Smooth muscle cell of the pulmonary artery (primary cell): Measurements from ENCODE around the gene BCAT1. TPM values are rescaled to one million over a fixed set of nuclear protein-coding genes. Genes with fewer than 3 reads are reported as not detected.

Experiments
- total RNA-seq: library from RNA; depleted of rRNA; stranded (reverse); fragments of >200 nt; gene quantifications from 2 replicates; pipeline ENCODE4 v1.2.3, GENCODE V29; 2014

Gene BCAT1, protein sequence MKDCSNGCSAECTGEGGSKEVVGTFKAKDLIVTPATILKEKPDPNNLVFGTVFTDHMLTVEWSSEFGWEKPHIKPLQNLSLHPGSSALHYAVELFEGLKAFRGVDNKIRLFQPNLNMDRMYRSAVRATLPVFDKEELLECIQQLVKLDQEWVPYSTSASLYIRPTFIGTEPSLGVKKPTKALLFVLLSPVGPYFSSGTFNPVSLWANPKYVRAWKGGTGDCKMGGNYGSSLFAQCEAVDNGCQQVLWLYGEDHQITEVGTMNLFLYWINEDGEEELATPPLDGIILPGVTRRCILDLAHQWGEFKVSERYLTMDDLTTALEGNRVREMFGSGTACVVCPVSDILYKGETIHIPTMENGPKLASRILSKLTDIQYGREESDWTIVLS
- 186 and 363 TPM in 2 replicates for total RNA-seq

DNA sequence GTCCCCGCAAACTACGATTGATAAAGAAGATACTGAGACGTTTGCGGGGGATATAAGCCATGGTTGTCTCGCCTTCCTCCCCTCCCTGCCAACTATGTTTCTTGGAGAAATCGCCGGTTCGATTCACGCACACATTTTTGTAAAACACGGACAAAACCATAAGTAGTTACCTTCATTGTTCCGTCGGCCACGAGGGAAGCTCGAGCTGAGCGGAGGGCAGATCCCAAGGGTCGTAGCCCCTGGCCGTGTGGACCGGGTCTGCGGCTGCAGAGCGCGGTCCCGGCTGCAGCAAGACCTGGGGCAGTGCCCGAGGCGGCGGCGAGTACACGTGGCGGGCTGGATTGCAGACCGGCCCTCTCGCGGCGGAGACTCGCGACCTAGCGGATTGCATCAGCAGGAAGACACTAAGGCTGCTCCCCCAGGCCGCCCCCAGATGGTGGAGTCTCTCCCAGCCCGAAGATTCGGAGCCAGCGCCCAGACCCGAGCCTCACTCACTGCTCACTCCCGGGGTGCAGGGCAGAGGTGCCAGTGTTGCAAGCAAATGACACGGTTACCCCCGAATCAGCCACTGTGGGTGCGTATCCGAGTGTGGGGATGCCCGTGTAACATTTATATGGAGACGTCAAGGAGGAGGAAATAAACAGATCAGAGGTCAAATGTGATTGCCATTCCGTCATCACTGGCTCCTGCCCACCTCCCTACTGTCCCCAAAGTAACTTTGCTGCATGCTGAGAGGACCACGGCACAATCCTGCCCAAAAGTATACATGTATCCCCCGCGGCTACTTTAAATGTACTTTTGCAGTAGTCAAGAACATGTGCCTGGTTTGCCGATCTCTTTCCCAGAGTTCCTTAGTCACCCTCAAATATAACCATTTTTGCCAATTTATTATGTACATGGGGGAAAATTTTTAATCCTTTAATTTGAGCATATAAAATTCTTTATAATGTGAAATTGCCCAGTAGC lies at the start of gene BCAT1:
BCAT1 (minus strand) TSS at position 345 of the 966 bp plus-strand sequence; CDS start at position 176, 169 bp downstream.

Other genes with a start within 250 kb of the BCAT1 start
- 0.20 and 0.53 TPM in 2 replicates for gene DNAI7, start 246.1 kb upstream of the BCAT1 start, total RNA-seq
- gene ETFRF1, start 246.1 kb upstream of the BCAT1 start, total RNA-seq, result 11.6 and 16.5 TPM in 2 replicates